GM12872 (cell line): ENCODE results near the gene GIMAP5.

Experiments
- CTCF ChIP-seq: IDR thresholded peaks from 3 replicates; pipeline ENCODE4 v1.5.1; 2011; ENCODE audit warnings: low read depth, mild to moderate bottlenecking, low read length, moderate library complexity; ENCODE audit not compliant: insufficient read depth

Gene GIMAP5

DNA sequence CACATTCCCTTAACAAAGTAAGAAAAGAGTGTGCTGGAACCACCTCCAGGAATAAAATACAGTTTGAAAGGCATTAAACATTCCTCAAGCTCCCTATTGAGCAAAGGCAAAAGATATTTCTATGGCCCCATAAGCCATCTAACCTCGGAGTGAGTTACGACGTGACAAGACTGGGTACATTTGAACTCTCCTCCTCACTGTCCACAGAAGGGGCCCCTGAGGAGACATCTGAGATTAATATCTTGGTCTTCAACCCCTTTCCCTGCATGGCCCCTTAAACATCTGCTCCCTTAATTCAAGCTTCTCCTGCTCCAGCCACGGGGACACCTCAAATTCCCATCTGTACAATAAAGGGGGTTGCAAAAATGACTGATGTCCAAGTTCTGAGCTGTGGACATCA is 20.3 kb upstream of the GIMAP5 start:
- no peak for TF ChIP-seq CTCF

DNA sequence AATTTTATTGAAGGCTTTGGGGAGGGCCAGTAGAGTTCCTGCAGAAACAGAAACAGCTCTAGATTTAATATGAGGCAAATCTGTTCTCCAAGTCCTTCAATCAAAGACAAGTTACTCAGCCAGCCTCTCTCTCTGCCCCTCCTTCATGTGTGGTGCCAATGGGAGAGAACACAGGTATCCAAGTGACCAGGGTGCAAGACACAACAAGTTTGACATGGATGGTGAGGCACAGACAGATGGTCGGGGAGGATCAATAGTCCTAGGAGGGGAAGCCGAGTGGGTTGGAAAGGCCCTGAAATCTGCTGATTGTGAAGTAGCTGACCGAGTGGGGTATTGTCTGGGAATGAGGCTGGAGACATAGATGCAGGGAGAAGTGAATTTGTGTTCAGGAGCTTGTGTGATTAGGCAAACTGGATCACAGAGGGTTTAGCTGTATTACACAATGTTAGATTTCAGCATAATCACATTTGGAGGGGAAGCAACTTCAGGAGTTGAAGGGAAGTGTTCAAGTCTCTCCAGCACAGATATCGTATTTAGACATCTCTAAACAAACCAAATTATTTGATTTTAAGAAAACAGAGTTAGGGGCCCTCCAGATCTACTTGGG is 19.3 kb upstream of the GIMAP5 start:
- no peak for TF ChIP-seq CTCF

DNA sequence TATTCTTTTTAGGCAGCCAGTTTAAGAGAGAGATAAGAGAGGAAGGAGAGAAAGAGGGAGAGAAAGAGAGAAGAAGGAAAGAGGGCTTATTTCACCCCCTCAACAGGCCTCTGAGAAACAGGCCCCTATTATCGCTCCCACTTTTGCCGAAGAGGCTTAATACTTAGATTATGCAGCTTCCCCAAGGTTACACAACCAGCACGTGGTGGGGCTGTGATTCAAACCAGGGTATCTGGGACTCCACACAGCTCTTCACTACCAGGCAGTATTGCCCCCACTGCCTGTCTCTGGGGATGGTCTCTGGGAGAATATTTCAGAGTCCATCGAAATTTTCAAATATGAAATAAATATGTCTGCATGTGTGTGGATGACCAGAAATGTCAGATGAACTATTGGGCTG is 17.8 kb upstream of the GIMAP5 start:
- TF ChIP-seq CTCF, result no peak

GRCh38 chr7:150719960-150720891 is 17.0 kb upstream of the GIMAP5 start:
- TF ChIP-seq CTCF, result no peak

DNA sequence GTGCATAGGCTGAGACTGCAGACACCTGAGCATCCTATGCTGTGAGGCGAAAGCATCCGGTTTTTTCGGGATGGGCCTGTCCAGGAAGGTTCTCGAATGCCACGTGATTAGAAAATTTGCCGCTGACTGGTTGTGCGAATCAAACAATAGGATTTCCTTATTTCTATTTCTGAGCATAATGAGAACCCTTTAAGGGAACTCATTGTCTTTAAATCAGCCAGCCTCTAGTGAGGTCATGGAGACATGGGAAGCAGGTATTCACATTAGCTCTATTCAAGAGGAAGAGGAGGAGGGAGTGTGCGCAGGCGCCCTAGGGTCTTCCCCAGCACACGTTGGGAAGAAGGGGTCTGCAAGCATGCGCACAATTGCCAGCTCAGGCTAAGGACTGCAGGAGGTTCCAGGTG is 15.2 kb upstream of the GIMAP5 start:
- no peak for TF ChIP-seq CTCF

DNA sequence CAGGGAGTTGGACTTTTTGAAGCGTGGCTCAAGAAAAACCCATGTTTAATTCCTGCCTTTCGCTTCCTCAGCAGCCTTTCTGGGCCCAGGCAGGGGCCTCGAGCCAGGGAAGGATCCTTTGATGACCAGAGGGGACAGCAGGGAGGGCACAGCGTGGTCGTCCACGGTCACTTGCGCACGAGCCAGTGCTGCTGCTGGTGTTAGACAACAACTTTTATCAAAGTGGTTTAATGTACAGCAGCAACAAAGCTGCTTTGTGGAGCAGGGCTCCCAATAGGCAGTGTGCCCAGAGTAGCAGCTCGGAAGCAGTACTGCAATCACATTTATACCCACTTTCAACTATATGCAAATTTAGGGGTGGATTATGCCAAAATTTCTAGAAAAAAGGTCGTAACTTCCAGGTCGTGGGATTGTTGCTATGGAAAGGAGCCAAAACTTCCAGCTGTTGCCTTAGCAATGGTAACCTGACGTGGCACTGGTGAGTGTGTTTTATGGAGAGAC is 14.7 kb upstream of the GIMAP5 start:
- TF ChIP-seq CTCF, result no peak

- no peak for TF ChIP-seq CTCF
These were observed 13.8 kb upstream of the GIMAP5 start for GRCh38 chr7:150723467-150723866.
